D721Med (cell line): ENCODE measurements around the gene HBS1L.

ENCODE experiments used
- DNase-seq: peaks from one replicate; pipeline ENCODE4 v3.0.0; 2011; ENCODE audit warnings: low spot score; ENCODE audit not compliant: insufficient read length
- FAIRE-seq: peaks from 2 replicates; lab custom pipeline; 2011; peaks lifted over from hg19 to GRCh38; lab: Jason Lieb, UNC
- CTCF ChIP-seq: IDR thresholded peaks from 2 replicates; pipeline ENCODE4 v1.5.1; 2012; ENCODE audit warnings: mild to moderate bottlenecking, control low read depth; ENCODE audit not compliant: insufficient read depth; ENCODE audit errors: missing control alignments

Gene HBS1L

DNA sequence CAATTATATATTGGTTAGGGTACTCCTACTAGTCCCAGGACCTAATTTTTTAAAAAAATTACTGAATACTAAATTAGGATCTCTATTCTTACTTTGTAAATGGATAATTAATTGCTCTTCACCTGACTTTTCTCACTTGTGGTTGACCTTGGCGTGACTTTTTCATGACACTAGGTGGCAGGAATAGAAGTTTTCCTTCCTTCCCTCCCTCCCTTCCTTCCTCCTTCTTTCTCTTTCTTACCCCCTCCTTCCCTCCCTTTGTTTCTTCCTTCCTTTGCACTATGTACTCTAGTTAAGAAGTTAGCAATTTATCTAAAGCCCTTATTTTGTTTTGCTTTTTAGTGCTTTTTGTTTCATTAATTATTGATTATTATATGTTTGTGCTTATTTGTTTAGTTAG is 20.4 kb upstream of the HBS1L start:
- no peak for FAIRE-seq
- no peak for TF ChIP-seq CTCF
- DNase-seq, result no peak

GRCh38 chr6:135073756-135074393 is 19.3 kb upstream of the HBS1L start:
- no peak for DNase-seq
- FAIRE-seq, result no peak
- no peak for TF ChIP-seq CTCF

DNA sequence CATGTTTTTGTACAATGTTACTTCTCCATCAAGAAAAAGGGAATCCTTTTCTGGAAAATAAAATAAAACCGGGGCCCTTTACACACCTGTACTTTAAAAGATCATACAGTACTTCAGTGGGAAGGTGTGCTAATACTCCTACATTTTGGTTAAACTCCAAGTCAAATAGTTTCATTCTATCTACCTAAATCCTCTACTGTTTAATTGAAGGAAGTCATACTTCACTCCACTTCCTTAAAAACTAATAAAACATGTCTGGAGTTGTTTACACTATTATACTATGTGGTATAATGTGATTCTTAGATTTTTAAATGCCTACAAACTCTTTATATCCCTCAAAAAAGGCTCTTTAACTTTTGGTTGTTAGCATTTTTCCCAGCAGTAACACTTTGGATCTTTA is 18.6 kb upstream of the HBS1L start:
- DNase-seq (no peak), FAIRE-seq (no peak)

GRCh38 chr6:135072753-135073152 is 18.1 kb upstream of the HBS1L start:
- FAIRE-seq (no peak), DNase-seq (no peak)
- no peak for TF ChIP-seq CTCF

More for the DNA sequence above, 18.6 kb upstream of the HBS1L start:
- no peak for TF ChIP-seq CTCF

DNA sequence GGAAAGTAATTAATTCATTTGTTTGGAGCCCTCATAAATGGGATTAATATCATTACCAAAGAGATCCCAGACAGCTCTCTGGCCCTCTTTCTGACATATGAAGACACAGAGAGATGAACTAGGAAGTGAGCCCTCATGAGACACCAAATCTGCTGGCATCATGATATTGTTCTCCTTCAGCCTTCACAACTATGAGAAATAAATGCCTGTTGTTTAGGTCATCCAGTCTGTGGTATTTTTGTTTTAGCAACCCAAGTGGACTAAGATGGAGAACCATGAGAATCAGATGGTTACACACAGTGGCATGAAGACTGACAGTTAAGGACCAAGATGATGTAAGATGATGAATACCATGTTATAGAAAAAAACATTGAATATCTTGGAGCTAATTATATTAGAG is 16.9 kb upstream of the HBS1L start:
- no peak for TF ChIP-seq CTCF
- FAIRE-seq, result no peak
- no peak for DNase-seq

DNA sequence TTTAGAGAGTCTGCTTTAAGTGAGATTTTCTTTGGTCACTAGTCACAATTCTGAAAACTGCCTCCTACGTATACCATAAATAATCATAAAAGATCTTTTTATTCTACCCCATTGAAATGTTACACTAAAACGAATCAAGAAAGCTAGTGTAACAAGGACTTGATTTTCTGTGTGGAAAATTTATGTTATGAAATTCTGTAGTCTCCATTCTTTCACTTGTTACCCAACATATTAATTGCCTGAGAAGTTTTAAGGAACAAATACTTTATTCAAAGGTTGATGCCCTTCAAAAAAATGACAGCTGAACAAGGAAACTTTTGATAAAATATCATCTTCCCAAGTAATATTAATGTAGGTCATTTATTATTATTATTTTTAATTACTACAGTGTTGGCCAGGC is 13.3 kb upstream of the HBS1L start:
- no peak for TF ChIP-seq CTCF
- DNase-seq (no peak), FAIRE-seq (no peak)

GRCh38 chr6:135066806-135067205 is 12.2 kb upstream of the HBS1L start:
- FAIRE-seq (no peak), DNase-seq (no peak)
- no peak for TF ChIP-seq CTCF
